ENCODE data around the gene FAM227B.
"Not testable (repeated sequence)": the region's sequence is repeated elsewhere in the genome, so short reads cannot be mapped to it uniquely, and the experiment has no call there.

GRCh38 chr15:49612240-49612639 lies 8.4 kb downstream of the FAM227B start:
- not testable (repeated sequence) for TF ChIP-seq POLR2A, CTCF, POLR2AphosphoS5 (IDR thresholded peaks at IDR 0.05)
